Measurements from ENCODE around the gene CDC42.

The CDC42 gene

DNA sequence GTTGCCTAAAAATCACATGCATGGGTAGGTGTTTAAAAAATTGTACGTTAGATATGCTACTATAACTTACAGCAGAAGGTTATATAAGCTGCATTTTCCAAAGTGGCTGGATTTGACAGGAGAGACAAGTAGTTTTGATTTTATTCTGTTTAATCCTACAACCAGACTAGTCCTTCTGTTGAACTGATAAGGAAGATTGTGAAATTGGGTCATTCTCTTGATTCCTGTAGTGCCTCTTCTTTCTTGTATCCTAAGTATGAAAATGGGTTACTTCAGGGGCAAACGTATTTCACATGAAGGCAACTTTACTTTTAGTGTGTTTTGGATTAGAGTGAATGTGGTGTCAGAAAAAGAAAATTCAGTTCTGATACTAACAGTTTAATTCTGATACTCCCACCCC, 19.0 kb downstream of the CDC42 start:
- CTCF ChIA-PET, result interaction anchor here (0.9 to 1.6 kb wide), 2 partner anchors 29 to 34 kb away, joined by 3 read pairs; no protein-coding TSS in a partner anchor
- POLR2A ChIA-PET, result no interaction called here
- TF ChIP-seq, protein P1, sequence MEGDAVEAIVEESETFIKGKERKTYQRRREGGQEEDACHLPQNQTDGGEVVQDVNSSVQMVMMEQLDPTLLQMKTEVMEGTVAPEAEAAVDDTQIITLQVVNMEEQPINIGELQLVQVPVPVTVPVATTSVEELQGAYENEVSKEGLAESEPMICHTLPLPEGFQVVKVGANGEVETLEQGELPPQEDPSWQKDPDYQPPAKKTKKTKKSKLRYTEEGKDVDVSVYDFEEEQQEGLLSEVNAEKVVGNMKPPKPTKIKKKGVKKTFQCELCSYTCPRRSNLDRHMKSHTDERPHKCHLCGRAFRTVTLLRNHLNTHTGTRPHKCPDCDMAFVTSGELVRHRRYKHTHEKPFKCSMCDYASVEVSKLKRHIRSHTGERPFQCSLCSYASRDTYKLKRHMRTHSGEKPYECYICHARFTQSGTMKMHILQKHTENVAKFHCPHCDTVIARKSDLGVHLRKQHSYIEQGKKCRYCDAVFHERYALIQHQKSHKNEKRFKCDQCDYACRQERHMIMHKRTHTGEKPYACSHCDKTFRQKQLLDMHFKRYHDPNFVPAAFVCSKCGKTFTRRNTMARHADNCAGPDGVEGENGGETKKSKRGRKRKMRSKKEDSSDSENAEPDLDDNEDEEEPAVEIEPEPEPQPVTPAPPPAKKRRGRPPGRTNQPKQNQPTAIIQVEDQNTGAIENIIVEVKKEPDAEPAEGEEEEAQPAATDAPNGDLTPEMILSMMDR (IDR thresholded peaks at IDR 0.05; ENCODE audit: insufficient read depth, low read length, missing control alignments), result no peak
- H3K4me3 ChIP-seq (ENCODE audit: low read depth, low read length), result no peak overlapping the region
- no peak for DNase-seq (ENCODE audit: low read depth, low spot score)

DNA sequence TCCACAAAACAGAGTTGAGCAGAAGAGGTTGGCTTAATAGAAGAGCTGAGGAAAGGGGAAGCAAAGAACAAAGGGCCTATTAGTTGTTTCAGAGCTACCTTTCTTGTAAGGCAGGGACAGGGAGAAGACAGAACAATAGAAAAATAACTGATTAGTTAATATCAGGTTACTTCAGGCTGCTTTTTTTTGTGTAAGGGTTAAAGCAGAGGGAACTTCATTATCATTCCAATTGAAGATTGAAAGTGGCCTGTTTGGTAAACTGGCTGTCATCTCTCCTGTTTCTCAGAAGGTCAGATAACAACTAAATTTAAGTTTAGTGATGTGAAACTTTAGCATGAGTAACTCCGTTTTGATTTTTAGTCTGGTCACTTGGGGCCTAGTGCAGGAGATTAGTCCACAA, 22.3 kb downstream of the CDC42 start:
- POLR2A ChIA-PET, result no interaction called here
- no peak overlapping the region for H3K4me3 ChIP-seq (ENCODE audit: low read depth, low read length)
- CTCF ChIA-PET, result interaction anchor here (0.5 to 1.6 kb wide), 2 partner anchors 9 to 31 kb away, joined by 3 to 5 read pairs; no protein-coding TSS in a partner anchor
- TF ChIP-seq, protein P1 (IDR thresholded peaks at IDR 0.05; ENCODE audit: insufficient read depth, low read length, missing control alignments), result no peak
- DNase-seq (ENCODE audit: low read depth, low spot score), result no peak

DNA sequence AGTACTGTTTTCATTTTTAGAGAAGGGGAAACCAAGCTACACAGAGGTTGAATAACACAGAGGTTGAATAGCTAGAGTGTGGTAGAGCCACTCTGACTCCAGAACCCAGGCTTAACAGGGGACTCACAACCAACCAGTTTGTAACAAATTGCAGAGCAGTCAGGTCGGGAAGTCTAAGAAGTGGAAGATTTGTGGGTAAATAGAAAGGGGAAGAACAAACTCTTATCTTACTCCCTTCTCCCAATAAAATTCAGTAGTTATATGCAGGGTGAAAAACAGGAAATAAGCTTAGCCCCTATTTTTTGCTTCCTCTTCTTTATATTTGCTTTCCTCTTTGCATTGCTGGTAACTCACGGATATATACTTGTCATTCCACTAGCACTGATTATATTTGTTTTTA, 23.2 kb downstream of the CDC42 start:
- TF ChIP-seq, protein P1 (IDR thresholded peaks at IDR 0.05; ENCODE audit: insufficient read depth, low read length, missing control alignments), result no peak
- no peak overlapping the region for H3K4me3 ChIP-seq (ENCODE audit: low read depth, low read length)
- POLR2A ChIA-PET, result no interaction called here
- DNase-seq (ENCODE audit: low read depth, low spot score), result no peak
- CTCF ChIA-PET, result no interaction called here

DNA sequence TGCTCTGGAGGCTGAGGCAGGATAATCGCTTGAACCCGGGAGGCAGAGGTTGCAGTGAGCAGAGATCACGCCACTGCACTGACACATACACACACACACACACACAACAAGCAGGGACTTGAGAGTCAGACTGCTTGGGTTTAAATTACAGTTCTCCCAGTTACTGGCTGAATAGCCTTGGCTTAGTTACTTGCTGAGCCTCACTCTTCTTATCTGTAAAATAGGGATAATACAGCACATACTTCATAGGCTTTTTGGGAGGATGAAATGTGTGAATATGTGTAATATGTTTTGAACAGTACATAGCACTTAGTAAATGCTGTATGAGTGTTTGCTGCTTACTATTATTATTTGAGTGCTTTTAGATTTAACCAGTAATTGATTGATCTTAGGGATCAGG, 23.8 kb downstream of the CDC42 start:
- TF ChIP-seq, protein P1 (IDR thresholded peaks at IDR 0.05; ENCODE audit: insufficient read depth, low read length, missing control alignments), result no peak
- H3K4me3 ChIP-seq (ENCODE audit: low read depth, low read length), result no peak overlapping the region
- no peak for DNase-seq (ENCODE audit: low read depth, low spot score)
- CTCF ChIA-PET, result no interaction called here
- POLR2A ChIA-PET, result no interaction called here

DNA sequence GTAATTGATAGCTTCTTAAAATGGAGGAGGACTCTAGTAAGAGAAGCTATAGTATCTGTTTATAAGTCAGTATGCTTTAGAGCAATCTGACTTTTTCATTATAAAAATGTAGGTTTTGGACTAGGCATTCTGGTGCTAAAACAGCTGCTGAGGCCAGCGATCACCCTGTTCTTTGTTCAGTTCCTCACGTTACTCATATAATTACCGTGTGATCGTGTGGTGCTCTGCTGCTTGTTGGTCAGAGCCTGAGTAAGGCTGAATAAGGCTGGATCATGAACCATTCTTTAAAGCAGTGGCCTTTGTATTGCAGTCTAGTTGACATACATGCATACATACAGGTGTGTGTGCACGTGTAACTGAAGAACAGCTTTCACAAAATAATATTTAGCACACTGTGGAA, 25.2 kb downstream of the CDC42 start:
- DNase-seq (ENCODE audit: low read depth, low spot score), result no peak
- TF ChIP-seq, protein P1 (IDR thresholded peaks at IDR 0.05; ENCODE audit: insufficient read depth, low read length, missing control alignments), result no peak
- CTCF ChIA-PET, result interaction anchor here (0.9 kb wide), 1 partner anchor 27 kb away, joined by 3 read pairs; no protein-coding TSS in a partner anchor
- H3K4me3 ChIP-seq (ENCODE audit: low read depth, low read length), result no peak overlapping the region
- POLR2A ChIA-PET, result interaction anchor here (0.7 kb wide), 1 partner anchor 25 kb away, joined by 3 read pairs; the partner anchor contains the start of gene CDC42

DNA sequence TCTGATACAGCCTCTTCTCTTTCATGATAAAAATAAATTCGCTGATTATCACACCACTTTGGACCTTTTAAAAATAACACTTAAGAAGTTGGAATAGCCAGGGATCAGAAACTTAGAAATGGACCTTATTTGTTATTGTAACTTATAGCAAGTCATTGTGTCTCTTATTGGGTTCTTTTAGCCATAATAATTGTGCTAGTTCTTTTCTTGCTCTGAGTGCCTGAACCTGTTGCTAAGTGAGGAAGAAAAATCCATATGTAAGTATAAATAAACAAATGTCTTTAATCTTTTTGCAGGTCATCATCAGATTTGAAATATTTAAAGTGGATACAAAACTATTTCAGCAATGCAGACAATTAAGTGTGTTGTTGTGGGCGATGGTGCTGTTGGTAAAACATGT, 25.6 kb downstream of the CDC42 start:
- ChIA-PET POLR2A (no interaction called here), CTCF (interaction anchor here (0.6 to 1.3 kb wide), 3 partner anchors 24 to 66 kb away, joined by 3 read pairs; no protein-coding TSS in a partner anchor)
- DNase-seq (ENCODE audit: low read depth, low spot score), result no peak
- H3K4me3 ChIP-seq (ENCODE audit: low read depth, low read length), result no peak overlapping the region
- TF ChIP-seq, protein P1 (IDR thresholded peaks at IDR 0.05; ENCODE audit: insufficient read depth, low read length, missing control alignments), result no peak

All from AG04449 (cell line).